Testis (tissue), 2 donors: ENCODE results near the gene PTPRT.

Experiments used
- CTCF ChIP-seq, 3 experiments: fragments of 450-650 bp in 2 of 3; fragments of 200-600 bp in 1 of 3; sonication (generic) in 1 of 3; IDR thresholded peaks; one replicate each; pipeline ENCODE4 v1.5.1; 2016 to 2019; ENCODE audit warnings: antibody characterized with exemption in 3 of 3, mild to moderate bottlenecking in 2 of 3, moderate library complexity in 1 of 3
- POLR2A ChIP-seq: fragments of 450-650 bp; IDR thresholded peaks from one replicate; pipeline ENCODE4 v1.6.1; 2017; ENCODE audit warnings: antibody characterized with exemption, mild to moderate bottlenecking, moderate library complexity

- TF ChIP-seq CTCF (IDR thresholded peaks at IDR 0.05) = no peak
- TF ChIP-seq POLR2A = no peak
These were observed 265.5 kb downstream of the PTPRT start for GRCh38 chr20:42924215-42924614.
